Ammon's horn (tissue), 1 donor: ENCODE measurements around the gene LGALS7.

Experiments
- DNase-seq: peaks from one replicate; pipeline ENCODE4 v3.0.0-alpha.2; 2016; ENCODE audit warnings: low spot score

The LGALS7 gene

GRCh38 chr19:38737921-38738737 is 35.2 kb downstream of the LGALS7 start:
- no peak for DNase-seq

GRCh38 chr19:38737281-38737865 is 35.9 kb downstream of the LGALS7 start:
- DNase-seq = no peak

GRCh38 chr19:38736413-38737280 is 36.7 kb downstream of the LGALS7 start:
- DNase-seq = no peak

GRCh38 chr19:38736036-38736412 is 37.3 kb downstream of the LGALS7 start:
- DNase-seq = no peak

- DNase-seq = no peak
Measured at GRCh38 chr19:38735257-38735686, 38.0 kb downstream of the LGALS7 start.

- DNase-seq = no peak
Measured at GRCh38 chr19:38734426-38735256, 38.7 kb downstream of the LGALS7 start.

- DNase-seq = no peak
Measured at GRCh38 chr19:38734176-38734425, 39.2 kb downstream of the LGALS7 start.

GRCh38 chr19:38733493-38734175 is 39.7 kb downstream of the LGALS7 start:
- DNase-seq = no peak

GRCh38 chr19:38733241-38733492 is 40.1 kb downstream of the LGALS7 start:
- no peak for DNase-seq

GRCh38 chr19:38731654-38732301 is 41.5 kb downstream of the LGALS7 start:
- no peak for DNase-seq

- DNase-seq = no peak
Measured at GRCh38 chr19:38730731-38731589, 42.4 kb downstream of the LGALS7 start.

- DNase-seq = no peak
Measured at GRCh38 chr19:38730470-38730730, 42.9 kb downstream of the LGALS7 start.

- DNase-seq = peak; percentile 55
Measured at GRCh38 chr19:38729653-38730469, 43.5 kb downstream of the LGALS7 start.

GRCh38 chr19:38728752-38729541 is 44.4 kb downstream of the LGALS7 start:
- DNase-seq = no peak

GRCh38 chr19:38727868-38728660 is 45.3 kb downstream of the LGALS7 start:
- DNase-seq = no peak

GRCh38 chr19:38727306-38727867 is 45.9 kb downstream of the LGALS7 start:
- no peak for DNase-seq

- no peak for DNase-seq
Measured at GRCh38 chr19:38726761-38727301, 46.5 kb downstream of the LGALS7 start.
